COLO829 (cell line): Measurements from ENCODE around the gene LIN7B.
A peak's percentile ranks its signal among the peaks of the same experiment; 100 is the strongest.

Source experiments
- DNase-seq: peaks from one replicate; pipeline ENCODE4 v3.0.0; 2012; ENCODE audit warnings: low spot score

The LIN7B gene

GRCh38 chr19:49094505-49095482, 19.4 kb upstream of the LIN7B start:
- DNase-seq = no peak

- peak; percentile 70 for DNase-seq
These were observed 16.5 kb upstream of the LIN7B start for GRCh38 chr19:49097453-49098288.

GRCh38 chr19:49098795-49099194, 15.4 kb upstream of the LIN7B start:
- DNase-seq = no peak

- DNase-seq = no peak
These were observed 13.0 kb upstream of the LIN7B start for GRCh38 chr19:49101160-49101559.

- DNase-seq = no peak
These were observed 11.9 kb upstream of the LIN7B start for GRCh38 chr19:49102303-49102702.

- DNase-seq = no peak
These were observed 10.7 kb upstream of the LIN7B start for GRCh38 chr19:49103331-49104085.

GRCh38 chr19:49104229-49104864, 9.8 kb upstream of the LIN7B start:
- DNase-seq = no peak

- no peak for DNase-seq
These were observed 7.5 kb upstream of the LIN7B start for GRCh38 chr19:49106648-49107135.

GRCh38 chr19:49107625-49108459, 6.3 kb upstream of the LIN7B start:
- no peak for DNase-seq

- no peak for DNase-seq
These were observed 5.1 kb upstream of the LIN7B start for GRCh38 chr19:49109051-49109450.

GRCh38 chr19:49109569-49110233, 4.5 kb upstream of the LIN7B start:
- DNase-seq = no peak

GRCh38 chr19:49110567-49110966, 3.6 kb upstream of the LIN7B start:
- DNase-seq = no peak

GRCh38 chr19:49111218-49111998, 2.8 kb upstream of the LIN7B start:
- DNase-seq = no peak

- no peak for DNase-seq
These were observed 627 bp downstream of the LIN7B start for GRCh38 chr19:49114630-49115363.

- DNase-seq = no peak
These were observed 2.4 kb downstream of the LIN7B start for GRCh38 chr19:49116544-49116943.

GRCh38 chr19:49117677-49118564, 3.8 kb downstream of the LIN7B start:
- DNase-seq = no peak
